Activated naive CD8-positive, alpha-beta T cell (primary cell): ENCODE measurements around the gene APOL5.
"Not testable (repeated sequence)": the region's sequence is repeated elsewhere in the genome, so short reads cannot be mapped to it uniquely, and the experiment has no call there.

Experiments
- H3K27ac Mint-ChIP-seq: one replicate; pipeline ENCODE4 v1.8.0; 2021; ENCODE audit warnings: mixed read lengths
- H3K27me3 Mint-ChIP-seq: one replicate; pipeline ENCODE4 v1.8.0; 2021; ENCODE audit warnings: mixed read lengths
- H3K36me3 Mint-ChIP-seq: one replicate; pipeline ENCODE4 v1.8.0; 2021; ENCODE audit warnings: mixed read lengths
- H3K4me1 Mint-ChIP-seq: one replicate; pipeline ENCODE4 v1.8.0; 2021; ENCODE audit warnings: low read depth, mixed read lengths
- H3K4me3 Mint-ChIP-seq: one replicate; pipeline ENCODE4 v1.8.0; 2021; ENCODE audit warnings: mild to moderate bottlenecking, mixed read lengths
- H3K9me3 Mint-ChIP-seq: one replicate; pipeline ENCODE4 v1.8.0; 2021; ENCODE audit warnings: low read depth, mixed read lengths

APOL5 gene, protein sequence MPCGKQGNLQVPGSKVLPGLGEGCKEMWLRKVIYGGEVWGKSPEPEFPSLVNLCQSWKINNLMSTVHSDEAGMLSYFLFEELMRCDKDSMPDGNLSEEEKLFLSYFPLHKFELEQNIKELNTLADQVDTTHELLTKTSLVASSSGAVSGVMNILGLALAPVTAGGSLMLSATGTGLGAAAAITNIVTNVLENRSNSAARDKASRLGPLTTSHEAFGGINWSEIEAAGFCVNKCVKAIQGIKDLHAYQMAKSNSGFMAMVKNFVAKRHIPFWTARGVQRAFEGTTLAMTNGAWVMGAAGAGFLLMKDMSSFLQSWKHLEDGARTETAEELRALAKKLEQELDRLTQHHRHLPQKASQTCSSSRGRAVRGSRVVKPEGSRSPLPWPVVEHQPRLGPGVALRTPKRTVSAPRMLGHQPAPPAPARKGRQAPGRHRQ

DNA sequence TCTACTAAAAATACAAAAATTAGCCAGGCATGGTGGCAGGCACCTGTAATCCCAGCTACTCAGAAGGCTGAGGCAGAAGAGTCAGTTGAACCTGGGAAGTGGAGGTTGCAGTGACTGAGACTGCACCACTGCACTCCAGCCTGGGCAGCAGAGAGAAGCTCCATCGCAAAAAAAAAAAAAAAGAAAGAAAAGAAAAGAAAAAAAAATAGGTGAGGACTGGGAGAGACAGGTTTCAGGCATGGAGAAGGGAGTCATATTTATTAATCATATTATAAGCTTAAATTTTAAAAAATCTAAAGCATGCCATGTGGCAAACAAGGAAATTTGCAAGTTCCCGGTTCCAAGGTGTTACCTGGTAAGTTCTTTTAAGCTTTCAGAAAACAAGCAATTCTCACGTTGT lies at the start of gene APOL5:
APOL5 (plus strand) TSS at position 301 of the 400 bp plus-strand sequence; CDS start at position 301, 0 bp downstream.
- H3K36me3 Mint-ChIP-seq: peaks cover 5% of the 10 kb centered on the region
- H3K4me3 Mint-ChIP-seq: no peak within 1 kb of the TSS
- H3K27ac Mint-ChIP-seq: no peak within 1 kb of the TSS
- peaks cover 5% of the 10 kb centered on the region for H3K9me3 Mint-ChIP-seq
- no peaks in the 10 kb centered on the region for H3K4me1 Mint-ChIP-seq
- H3K27me3 Mint-ChIP-seq: no peaks in the 10 kb centered on the region

DNA sequence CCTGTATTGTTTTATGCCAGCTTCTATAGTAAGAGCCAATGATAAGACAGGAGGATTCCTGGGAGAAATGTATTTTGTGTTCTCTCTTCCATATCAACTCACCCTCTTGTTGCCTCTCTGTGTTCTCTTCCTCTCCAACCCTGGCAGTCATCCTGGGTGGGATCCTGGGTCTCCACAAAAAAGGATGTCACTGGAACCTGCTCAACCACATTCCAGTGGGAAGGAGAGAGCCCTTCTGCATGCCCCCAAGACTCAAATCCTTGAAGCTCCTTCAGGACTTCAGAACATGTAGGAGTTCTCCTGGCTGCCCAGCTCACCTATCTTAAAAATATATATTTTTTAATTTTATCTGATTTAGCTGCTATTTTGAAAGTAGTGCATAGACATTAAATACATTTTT lies 43.3 kb upstream of the APOL5 start:
- no peak overlapping the region for H3K4me3 Mint-ChIP-seq
- no peak overlapping the region for H3K27ac Mint-ChIP-seq
- H3K27me3 Mint-ChIP-seq: no peaks in the 10 kb centered on the region
- H3K9me3 Mint-ChIP-seq: peaks cover 19% of the 10 kb centered on the region
- peaks cover 13% of the 10 kb centered on the region for H3K4me1 Mint-ChIP-seq
- peaks cover 18% of the 10 kb centered on the region for H3K36me3 Mint-ChIP-seq

DNA sequence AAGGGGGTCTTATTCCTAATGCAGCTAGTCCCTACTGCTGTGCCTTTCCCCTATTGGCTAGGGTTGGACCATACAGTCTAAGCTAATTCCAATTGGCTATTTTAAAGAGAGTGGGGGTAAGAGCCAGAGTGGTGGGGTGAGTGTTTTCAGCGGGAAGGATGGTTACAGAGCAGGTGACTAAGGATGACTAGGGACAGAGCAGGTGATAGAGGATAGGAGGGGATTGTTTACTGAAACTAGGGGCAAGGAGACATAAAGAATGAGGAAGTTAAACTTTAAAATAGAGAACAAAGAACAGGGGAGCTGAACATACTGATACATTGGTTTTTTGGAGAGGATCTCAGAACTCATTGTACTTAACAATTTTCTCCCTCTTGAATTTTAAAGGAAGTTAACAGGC lies 41.6 kb upstream of the APOL5 start:
- peaks cover 20% of the 10 kb centered on the region for H3K9me3 Mint-ChIP-seq
- not testable (repeated sequence) for H3K4me3 Mint-ChIP-seq, H3K27ac Mint-ChIP-seq, H3K27me3 Mint-ChIP-seq
- peaks cover 25% of the 10 kb centered on the region for H3K4me1 Mint-ChIP-seq
- H3K36me3 Mint-ChIP-seq: peaks cover 23% of the 10 kb centered on the region

DNA sequence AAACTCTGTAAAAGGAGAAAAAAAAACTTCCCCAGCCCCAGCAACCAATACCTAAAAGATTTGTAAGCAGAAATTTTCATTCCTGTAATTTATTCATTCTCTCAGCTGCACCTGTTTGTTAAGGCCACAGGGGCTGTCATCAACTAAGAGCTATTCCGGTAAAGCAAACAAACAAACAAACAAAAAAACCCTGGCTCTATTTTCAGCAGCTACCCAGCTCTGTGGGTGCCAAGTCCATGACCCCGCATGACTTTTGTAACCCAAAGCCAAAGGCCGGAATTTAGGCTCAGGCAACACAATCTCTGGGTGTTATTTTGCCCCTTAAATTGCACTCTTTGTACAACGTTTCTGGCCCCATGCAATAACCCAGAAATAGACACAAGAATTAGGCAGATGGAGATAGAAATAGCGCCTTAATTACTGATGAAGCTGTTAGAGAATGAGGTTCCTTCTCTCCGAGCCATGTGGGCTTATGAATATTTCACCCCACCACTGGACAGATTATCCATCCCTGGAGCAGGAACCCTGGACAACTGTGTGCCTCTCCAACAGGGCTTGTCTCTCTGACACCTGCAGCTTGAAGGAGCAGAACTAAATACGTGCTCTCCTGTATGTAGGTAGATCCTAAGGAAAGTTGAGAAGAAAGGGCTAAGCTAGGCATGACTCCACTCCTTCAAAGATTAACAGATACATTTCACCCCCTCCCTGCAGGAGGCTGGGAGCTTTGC lies 40.0 kb upstream of the APOL5 start:
- H3K9me3 Mint-ChIP-seq: peaks cover 19% of the 10 kb centered on the region
- peaks cover 23% of the 10 kb centered on the region for H3K36me3 Mint-ChIP-seq
- peaks cover 25% of the 10 kb centered on the region for H3K4me1 Mint-ChIP-seq
- H3K4me3 Mint-ChIP-seq: no peak overlapping the region
- H3K27me3 Mint-ChIP-seq: no peaks in the 10 kb centered on the region
- no peak overlapping the region for H3K27ac Mint-ChIP-seq

DNA sequence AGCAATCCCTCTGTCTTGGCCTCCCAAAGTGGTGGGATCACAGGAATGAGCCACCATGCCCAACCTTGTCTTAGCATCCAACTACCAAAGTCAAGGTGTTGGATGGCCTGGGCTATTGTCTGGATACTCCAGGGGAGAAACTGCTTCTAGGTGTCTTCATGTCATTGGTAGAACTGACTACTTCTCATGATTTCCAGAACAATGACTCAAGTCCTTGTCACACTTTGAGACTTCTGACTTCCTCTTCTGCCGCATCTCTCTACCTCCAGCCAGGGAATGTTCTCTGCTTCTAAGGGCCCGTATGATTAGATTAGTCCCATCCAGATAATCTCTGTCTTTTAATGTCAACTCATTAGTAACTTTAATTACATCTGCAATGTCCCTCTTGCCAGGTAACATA lies 38.8 kb upstream of the APOL5 start:
- H3K36me3 Mint-ChIP-seq: peaks cover 20% of the 10 kb centered on the region
- peak overlapping the region; percentile 48 for H3K4me3 Mint-ChIP-seq
- H3K27ac Mint-ChIP-seq: peak overlapping the region; percentile 91
- peaks cover 25% of the 10 kb centered on the region for H3K4me1 Mint-ChIP-seq
- H3K9me3 Mint-ChIP-seq: peaks cover 12% of the 10 kb centered on the region
- no peaks in the 10 kb centered on the region for H3K27me3 Mint-ChIP-seq

DNA sequence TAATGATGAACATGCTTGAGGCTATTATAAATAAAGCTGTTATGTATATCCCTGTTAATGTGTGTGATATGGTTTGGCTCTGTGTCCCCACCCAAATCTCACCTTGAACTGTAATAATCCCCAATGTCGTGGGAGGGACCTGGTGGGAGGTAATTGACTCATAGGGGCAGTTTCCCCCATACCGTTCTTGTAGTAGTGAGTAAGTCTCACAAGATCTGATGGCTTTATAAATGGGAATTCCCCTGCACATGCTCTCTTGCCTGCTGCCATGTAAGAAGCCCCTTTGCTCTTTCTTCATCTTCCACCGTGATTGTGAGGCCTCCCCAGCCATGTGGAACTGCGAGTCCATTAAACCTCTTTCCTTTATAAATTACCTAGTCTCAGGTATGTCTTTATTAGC lies 38.2 kb upstream of the APOL5 start:
- peak overlapping the region; percentile 56 for H3K4me3 Mint-ChIP-seq
- H3K27ac Mint-ChIP-seq: peak overlapping the region; percentile 91
- H3K9me3 Mint-ChIP-seq: peaks cover 12% of the 10 kb centered on the region

DNA sequence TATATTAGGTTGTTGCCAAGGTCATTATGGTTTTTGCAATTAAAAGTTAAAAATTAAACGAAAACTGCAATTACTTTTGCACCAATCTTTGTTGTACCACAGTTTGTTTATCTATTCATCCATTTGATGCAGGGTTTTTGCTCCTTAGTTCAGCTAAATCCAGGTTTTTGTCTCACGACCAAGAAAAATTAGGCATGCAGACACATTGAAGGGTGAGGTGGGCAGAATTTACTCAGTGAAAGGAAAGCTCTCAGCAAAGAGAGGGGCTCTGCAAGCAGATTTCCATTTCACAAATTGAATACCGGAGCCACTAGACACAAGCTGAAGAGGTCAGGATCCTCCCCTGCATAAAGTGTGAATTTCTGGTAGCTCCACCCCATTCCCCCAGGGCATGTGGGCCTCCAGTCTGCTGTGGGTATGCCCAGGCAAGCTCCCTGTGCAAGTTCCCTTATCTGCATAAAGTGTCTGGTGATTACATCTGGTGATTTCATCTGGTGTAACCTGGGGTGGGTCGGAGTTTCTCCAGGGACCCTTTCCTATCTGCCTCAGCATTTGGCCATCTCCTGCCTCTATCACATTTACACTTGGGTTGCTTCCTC lies 36.1 kb upstream of the APOL5 start:
- Mint-ChIP-seq H3K36me3 (peaks cover 14% of the 10 kb centered on the region), H3K4me1 (peaks cover 23% of the 10 kb centered on the region), H3K27ac (no peak overlapping the region), H3K27me3 (no peaks in the 10 kb centered on the region), H3K4me3 (no peak overlapping the region), H3K9me3 (peaks cover 9% of the 10 kb centered on the region)

More for the DNA sequence above, 38.2 kb upstream of the APOL5 start:
- not testable (repeated sequence) for H3K27me3 Mint-ChIP-seq
- peaks cover 20% of the 10 kb centered on the region for H3K36me3 Mint-ChIP-seq
- H3K4me1 Mint-ChIP-seq: peaks cover 25% of the 10 kb centered on the region

DNA sequence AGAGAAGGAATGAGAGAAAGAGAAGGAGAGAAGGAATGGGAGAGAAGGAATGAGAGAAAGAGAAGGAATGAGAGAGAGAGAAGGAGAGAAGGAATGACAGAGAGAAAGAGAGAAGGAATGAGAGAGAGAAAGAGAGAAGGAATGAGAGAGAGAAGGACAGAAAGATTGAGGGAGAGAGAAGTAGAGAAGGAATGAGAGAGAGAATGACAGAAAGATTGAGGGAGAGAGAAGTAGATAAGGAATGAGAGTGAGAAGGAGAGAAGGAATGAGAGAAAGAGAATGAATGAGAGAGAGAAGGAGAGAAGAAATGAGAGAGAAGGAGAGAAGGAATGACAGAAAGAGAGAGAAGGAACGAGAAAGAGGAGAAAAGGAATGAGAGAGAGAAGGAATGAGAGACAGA lies 34.1 kb upstream of the APOL5 start:
- peaks cover 20% of the 10 kb centered on the region for H3K4me1 Mint-ChIP-seq
- no peaks in the 10 kb centered on the region for H3K27me3 Mint-ChIP-seq
- H3K27ac Mint-ChIP-seq: no peak overlapping the region
- no peak overlapping the region for H3K4me3 Mint-ChIP-seq
- H3K9me3 Mint-ChIP-seq: peaks cover 8% of the 10 kb centered on the region
- peaks cover 12% of the 10 kb centered on the region for H3K36me3 Mint-ChIP-seq

DNA sequence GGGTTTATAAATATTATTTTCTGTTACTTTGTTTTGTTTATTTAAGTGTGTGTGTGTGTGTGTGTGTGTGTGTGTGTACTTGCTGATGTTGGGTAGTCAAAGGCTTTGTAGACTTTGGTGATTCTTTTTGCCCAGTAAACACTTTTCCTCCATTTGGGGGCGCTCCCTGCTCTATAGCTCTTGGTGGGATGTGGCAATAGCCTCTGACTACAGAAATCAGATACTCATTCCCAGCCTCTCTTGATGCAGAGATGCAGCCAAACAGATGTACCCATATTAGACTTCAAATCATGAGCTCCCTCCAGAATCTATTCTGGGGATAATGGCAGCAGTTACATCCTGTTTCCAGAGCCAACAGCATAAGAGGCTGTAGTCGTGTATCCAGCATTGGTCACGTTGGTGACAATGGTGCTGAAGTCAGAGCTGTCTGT lies 33.4 kb upstream of the APOL5 start:
- peaks cover 12% of the 10 kb centered on the region for H3K4me1 Mint-ChIP-seq
- H3K9me3 Mint-ChIP-seq: peaks cover under 1% of the 10 kb centered on the region
- no peak overlapping the region for H3K27ac Mint-ChIP-seq
- no peaks in the 10 kb centered on the region for H3K27me3 Mint-ChIP-seq
- no peak overlapping the region for H3K4me3 Mint-ChIP-seq
- peaks cover 6% of the 10 kb centered on the region for H3K36me3 Mint-ChIP-seq

DNA sequence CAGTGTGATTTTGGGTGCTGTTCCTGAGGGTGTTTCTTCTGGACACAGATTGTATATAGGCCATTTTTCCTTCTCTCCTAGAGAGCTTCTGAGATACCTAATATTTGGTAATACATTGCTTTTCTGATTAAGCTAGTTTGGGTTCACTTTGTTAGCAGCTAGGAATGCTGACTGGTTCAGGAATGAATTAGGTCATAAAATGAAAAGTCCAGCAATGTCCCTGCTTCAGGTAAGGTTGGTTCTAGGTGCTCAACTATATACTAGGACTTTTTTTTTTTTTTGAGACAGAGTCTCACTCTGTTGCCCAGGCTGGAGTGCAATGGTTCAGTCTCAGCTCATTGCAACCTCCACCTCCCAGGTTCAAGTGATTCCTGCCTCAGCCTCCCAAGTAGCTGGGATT lies 32.9 kb upstream of the APOL5 start:
- H3K4me1 Mint-ChIP-seq: peaks cover 8% of the 10 kb centered on the region

DNA sequence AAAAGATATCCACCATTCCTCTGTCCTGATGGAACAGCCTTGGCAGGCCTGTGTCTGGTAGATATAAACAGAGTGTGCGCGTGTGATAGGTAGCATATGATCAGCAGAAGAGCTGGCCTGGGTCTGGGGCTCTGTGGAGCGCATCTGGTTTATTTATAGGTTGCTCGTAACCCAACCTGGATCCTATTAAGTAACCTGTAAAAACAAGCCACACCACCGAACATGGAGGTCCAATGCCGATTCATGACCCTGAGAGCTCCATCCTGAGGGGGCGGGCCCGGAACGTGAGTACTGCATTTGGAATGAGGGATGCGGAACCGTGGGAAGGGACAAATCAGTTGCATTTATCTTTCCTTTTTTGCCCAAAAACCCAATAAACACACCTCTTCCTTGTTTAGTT lies 31.9 kb upstream of the APOL5 start:
- Mint-ChIP-seq H3K9me3 (no peaks in the 10 kb centered on the region), H3K4me3 (no peak overlapping the region), H3K4me1 (peaks cover 3% of the 10 kb centered on the region), H3K27ac (no peak overlapping the region), H3K36me3 (peaks cover under 1% of the 10 kb centered on the region), H3K27me3 (no peaks in the 10 kb centered on the region)

More for the DNA sequence above, 32.9 kb upstream of the APOL5 start:
- Mint-ChIP-seq H3K4me3 (no peak overlapping the region), H3K9me3 (no peaks in the 10 kb centered on the region), H3K27me3 (no peaks in the 10 kb centered on the region), H3K27ac (no peak overlapping the region), H3K36me3 (peaks cover 4% of the 10 kb centered on the region)

DNA sequence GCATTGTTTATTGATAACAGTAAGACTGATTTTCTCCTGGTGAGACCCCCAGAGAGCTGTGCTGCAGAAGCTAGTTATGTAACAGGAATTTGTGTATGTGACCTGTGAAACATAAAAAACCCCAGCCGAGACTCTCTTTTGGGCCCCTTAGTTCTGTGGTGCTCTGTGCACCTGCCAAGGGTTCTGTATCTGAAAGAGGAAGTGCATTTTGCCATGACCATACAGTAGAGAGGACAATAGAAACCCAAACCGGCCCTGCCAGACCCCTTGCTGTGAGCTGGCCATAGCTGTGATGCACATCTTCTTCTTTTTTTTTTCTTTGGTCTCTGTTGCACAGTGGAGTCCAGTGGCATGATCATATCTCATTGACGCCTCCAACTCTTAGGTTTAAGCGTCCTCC lies 31.4 kb upstream of the APOL5 start:
- no peak overlapping the region for H3K27ac Mint-ChIP-seq
- H3K4me1 Mint-ChIP-seq: no peaks in the 10 kb centered on the region
- no peak overlapping the region for H3K4me3 Mint-ChIP-seq
- H3K9me3 Mint-ChIP-seq: no peaks in the 10 kb centered on the region
- H3K36me3 Mint-ChIP-seq: no peaks in the 10 kb centered on the region
- no peaks in the 10 kb centered on the region for H3K27me3 Mint-ChIP-seq

DNA sequence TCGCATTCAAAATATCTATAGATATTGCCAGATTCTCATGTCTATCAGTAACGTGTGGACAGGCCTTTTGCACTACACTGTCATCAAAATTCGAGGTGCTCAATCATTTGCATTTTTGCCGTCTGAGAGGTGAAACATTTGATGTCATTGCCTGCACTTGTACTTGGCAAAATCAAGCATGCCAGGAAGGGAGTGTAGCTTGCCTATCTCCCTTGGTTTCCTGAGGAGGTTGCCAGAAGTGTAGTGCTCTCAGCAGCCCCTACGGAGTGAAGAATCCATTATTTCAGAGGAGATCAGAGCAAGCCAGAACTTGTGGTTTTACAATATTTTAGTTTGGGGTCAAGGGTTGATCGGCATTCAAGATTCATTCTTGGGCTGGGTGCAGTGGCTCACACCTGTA lies 30.2 kb upstream of the APOL5 start:
- Mint-ChIP-seq H3K9me3 (no peaks in the 10 kb centered on the region), H3K27ac (no peak overlapping the region), H3K4me1 (no peaks in the 10 kb centered on the region), H3K27me3 (no peaks in the 10 kb centered on the region), H3K36me3 (no peaks in the 10 kb centered on the region), H3K4me3 (no peak overlapping the region)

DNA sequence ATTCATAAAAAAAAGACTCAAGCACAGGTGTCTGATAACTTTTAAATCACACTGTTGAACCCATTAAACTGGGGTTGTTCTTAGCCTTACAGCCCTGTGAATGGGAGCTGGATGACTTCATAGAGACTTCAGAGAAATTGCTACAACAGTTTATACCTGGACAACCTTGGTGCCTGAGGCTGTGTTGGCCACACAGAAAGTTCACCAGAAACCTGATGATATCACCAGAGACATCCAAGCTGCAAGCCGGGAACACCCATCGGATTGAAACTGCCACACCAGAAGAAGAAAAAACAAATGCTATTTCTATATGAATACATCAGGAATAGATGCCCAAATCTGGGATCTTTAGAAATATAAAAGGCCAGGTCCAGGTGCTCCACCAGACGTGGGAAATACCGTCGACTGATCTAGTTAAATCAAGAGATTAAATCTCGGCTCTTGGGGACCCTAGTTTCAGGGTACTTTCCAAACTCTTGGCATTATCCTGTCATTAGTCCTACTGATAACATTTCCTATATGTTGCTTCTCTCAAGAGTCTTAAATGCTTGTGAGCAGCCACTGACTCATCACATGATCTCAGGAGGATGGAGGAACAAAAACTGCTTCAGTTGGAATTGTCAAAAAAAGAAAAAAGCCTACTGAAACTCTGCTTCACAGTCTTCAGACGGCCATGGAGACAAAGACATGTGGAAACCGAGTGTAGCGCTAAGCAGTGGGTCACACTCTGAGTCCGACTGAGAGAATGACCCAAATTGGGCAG lies 28.6 kb upstream of the APOL5 start:
- H3K27ac Mint-ChIP-seq: no peak overlapping the region
- H3K4me3 Mint-ChIP-seq: no peak overlapping the region
- H3K9me3 Mint-ChIP-seq: no peaks in the 10 kb centered on the region
- no peaks in the 10 kb centered on the region for H3K36me3 Mint-ChIP-seq
- no peaks in the 10 kb centered on the region for H3K4me1 Mint-ChIP-seq
- peaks cover 4% of the 10 kb centered on the region for H3K27me3 Mint-ChIP-seq
